GM19455 (cell line): Measurements from ENCODE around the gene FGG.

Experiments
- ATAC-seq: cut with Tn5 transposase; IDR thresholded peaks from one replicate; pipeline ENCODE4 v1.9.1; 2021; ENCODE audit not compliant: unreplicated experiment

FGG gene

DNA sequence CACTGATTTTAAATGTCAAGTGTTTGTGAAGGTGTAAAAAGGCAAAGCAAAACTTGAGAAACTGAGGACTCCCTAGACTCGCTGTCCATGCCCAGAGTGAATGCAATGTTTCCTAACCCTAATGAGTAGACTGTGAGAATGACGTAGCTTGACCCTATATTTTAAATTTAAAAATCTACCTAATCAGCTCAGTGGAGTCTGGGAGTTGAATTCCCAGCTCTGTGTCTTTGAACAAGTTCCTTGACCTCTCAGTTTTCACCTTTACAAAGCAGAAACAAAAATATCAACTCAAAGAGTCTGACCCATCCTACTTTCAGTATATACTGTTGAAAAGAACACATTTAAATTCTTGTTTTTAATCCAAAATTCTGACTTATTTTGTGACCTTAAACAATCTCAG, 24.3 kb downstream of the FGG start:
- no peak for ATAC-seq

DNA sequence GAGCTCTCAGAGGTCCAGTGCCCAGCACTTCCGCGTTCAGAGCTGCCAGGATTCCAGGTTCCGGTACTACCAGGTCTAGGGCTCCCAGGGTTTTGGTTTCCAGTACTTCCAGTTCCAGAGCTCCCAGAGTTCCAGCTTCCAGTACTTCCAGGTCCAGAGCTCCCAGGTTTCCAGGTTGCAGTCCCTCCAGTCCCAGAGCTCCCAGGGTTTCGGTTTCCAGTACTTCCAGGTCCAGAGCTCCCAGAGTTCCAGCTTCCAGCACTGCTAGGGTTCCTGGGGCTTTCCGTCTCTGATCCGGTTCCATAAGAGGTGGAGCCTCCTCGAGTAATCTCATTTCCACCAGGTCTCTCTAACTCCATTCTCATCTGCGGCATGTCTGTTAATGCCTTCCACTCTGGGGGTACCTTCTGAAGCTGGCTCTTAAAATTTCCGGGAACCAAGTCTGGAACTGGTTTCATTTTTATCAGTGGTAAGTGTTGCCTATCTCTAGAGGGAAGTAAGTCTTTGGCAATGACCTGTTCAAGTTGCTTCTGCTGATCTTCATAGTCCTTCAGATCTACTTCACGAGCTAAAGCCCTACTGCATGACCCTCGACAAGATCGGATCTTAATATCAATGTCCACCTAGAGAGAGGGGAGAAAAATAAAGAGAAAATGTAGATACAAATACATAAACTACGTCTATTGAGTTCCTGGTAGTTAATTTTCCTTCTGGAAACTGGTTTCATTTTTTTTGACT, 26.0 kb downstream of the FGG start:
- ATAC-seq: no peak

DNA sequence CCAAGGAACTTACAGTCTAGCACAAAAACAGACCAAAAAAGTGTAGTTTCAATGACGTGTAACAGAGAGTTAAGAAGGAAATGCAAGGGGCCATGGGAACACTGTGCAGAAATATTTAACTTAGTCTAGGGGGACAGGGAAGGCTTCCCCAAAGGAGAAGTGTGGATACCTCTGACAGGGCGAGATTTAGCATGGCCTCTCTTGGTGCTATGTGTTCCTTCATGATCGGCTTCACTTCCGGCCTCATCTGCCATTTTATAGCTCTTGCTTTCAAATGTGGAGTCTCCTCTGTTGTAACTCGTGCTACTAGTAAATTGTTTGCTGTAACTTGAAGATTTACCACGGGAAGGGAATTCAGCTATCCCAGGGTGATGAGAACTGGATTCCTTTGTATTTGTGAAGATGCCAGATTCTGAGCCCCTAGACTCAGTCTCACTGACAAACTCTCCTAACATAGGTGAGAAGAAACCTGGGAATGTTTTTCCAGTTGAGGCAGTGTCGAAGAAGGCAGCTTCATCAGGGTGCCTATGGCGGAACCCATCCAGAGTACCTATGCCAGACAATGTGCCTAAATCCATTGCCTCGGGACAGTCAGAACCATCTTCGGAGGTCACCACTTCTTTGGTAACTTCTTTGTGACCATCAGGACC, 27.0 kb downstream of the FGG start:
- ATAC-seq: no peak

DNA sequence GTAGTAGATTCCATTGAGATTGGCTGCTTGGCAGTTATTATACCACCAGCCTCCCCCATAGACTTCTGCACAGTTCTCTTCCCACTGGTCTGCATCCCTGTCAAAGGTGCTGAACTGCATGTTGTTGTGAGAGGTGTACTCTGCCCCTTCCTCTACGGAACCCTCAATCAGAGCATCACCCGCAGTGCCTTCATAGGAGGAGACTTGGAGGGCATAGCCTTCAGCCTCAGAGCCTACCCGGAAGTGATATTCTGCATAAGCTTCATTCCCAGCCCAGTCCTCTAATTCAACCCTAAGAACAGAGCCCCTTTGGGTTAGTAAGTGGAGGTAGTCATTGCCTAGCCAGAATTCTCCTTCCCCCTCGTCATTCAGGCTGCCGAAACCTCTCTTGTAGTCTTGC, 28.2 kb downstream of the FGG start:
- ATAC-seq: no peak

DNA sequence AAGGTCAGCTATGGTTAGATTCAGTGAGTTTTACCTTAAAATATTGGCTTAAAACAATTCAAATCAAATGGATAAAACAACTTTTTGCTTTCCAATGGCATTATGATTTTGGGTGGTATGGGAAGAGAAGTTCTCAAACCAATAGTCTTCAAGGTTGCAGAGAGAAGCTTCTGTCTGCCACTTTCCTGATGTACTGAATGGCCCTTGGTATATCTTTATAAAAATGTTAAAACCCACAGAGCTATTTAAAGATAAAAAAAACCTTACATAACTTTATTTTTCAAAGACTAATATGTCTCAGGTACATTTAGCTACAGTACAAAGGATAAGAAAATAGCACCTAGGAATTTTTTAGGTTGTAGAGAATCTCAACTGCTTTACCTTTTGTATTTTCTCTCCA, 28.8 kb downstream of the FGG start:
- ATAC-seq: no peak

DNA sequence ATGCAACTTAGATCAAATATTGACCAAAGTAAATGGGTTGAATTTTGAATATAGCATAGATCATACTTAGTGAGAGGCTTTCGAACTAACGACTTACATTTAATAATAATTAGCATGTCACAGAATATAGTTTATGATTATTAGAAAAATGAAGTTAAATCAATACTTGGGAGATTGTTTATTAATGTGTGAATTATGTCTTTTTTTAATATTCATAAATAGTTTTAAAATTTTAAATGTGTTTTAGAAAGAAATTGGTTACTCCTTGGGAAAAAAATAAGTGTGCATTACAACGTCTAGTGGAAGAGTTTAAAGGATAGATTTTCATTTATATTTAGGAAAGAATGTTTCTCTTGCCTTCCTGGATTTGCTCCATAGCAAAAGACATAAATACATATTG, 29.2 kb downstream of the FGG start:
- ATAC-seq: no peak

DNA sequence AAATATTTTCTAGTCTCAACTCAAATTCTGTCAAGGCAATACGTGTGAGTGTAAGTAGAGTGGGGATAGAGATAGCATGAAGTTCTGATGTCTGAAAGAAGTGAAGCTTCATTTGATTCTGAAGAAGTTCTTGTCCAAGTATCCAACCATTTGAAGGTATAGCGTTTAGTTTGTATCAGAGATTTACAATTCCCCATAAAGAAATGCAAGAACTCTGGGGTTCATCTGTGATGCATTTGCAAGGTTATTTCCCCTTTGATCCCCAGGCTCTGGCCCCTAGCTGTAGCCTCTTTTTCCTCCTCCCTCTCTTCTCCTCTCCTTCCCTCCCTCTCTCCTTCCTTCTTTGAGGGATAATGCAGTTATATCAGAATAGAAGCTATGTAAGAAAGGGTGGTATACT, 29.7 kb downstream of the FGG start:
- ATAC-seq: no peak

DNA sequence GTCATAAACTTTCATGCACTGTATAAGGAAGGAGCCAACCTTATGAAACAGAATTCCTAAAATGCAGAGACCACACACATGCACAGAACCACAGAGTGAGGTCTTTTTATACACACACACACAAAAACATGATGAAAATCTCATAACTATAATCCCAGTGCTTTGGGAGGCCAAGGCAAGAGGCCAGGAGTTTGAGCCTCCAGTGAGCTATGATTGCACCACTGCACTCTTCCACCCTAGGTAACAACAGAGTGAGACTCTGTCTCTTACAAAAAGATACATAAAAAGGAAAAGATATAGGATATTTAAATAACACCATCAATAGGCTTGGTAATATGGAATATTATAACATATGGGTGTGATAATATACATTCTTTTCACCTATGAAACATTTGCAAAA, 32.5 kb downstream of the FGG start:
- ATAC-seq: no peak

DNA sequence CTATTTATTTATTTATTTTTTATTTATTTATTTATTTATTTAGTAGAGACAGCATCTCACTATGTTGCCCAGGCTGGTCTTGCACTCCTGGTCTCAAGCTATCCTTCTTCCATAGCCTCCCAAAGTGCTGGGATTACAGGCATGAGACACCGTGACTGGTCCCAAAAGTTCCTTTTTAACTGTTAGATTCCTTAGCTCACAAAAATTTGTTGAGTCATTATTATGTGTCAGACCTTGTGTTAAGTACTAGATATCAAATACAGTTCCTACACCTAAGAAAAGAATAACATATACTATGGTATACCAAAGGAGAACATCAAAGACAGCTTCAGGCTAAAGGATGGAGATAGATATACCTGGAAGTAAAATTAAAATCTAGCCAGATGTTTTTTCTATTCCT, 33.5 kb downstream of the FGG start:
- no peak for ATAC-seq

DNA sequence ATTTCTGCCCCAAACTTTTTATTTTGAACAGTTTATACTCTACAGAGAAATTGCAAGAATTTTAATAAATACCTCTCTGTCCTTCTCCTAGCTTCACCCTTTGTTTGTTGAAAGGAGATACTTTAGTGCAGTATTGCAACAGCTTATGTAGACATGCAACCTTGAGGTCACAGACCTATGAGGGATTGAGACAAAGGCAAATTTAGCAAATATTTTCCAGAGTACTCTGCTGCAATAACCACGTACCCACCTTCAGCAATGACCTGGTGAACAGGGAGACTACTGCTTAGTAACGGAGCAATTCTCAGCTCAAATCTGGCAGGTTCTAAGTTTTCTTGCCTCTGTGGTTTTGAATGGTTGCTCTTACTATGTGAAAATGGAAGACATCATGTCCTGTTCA, 35.1 kb downstream of the FGG start:
- ATAC-seq: no peak

DNA sequence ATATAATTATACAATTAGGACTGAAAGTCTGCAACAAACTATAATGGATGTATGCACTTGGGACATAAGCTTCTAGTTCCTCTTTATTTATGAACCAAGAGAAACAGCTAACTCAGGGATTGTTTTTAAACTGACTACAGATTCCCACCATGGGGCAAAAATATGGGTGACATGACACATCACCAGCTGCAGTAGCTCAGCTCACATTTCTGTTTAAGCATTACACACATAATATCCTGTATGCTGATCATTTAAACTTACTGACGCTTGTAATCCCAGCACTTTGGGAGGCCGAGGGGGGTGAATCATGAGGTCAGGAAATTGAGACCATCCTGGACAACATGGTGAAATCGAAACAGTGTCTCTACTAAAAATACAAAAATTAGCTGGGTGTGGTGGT, 38.1 kb downstream of the FGG start:
- no peak for ATAC-seq

DNA sequence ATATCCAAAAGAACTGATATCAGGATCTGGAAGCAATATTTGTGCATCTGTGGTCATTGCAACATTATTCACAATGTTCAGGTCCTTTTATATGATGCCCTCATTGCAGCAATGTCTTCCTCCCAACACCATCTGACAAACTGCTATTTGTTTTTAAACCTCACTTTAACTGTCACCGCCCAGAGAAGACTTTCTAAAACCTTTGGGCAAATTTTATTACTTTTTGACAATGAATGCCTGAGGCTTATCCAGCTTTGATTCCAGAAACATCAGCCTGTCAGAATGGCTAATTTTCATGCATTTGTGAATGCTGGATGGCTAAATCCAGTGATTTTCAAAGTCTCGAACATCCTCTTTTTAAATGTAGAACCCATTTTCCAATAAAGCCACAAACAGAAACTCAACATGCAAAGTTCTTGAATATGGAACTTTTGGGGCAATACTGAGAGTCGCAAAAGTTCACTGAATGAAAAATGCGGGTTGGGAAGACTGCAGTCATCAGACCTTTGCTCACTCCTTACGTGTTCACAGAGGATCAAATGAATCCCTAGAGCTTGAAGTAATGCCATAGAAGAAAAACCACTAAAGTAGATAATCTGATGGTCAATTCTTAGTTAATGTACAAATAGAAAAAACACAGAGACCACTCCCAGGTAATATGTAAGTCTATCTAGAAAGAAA, 39.1 kb downstream of the FGG start:
- no peak for ATAC-seq

DNA sequence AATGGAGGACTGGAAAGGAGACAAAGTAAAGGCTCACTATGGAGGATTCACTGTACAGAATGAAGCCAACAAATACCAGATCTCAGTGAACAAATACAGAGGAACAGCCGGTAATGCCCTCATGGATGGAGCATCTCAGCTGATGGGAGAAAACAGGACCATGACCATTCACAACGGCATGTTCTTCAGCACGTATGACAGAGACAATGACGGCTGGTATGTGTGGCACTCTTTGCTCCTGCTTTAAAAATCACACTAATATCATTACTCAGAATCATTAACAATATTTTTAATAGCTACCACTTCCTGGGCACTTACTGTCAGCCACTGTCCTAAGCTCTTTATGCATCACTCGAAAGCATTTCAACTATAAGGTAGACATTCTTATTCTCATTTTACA, 42.9 kb downstream of the FGG start:
- ATAC-seq: no peak

DNA sequence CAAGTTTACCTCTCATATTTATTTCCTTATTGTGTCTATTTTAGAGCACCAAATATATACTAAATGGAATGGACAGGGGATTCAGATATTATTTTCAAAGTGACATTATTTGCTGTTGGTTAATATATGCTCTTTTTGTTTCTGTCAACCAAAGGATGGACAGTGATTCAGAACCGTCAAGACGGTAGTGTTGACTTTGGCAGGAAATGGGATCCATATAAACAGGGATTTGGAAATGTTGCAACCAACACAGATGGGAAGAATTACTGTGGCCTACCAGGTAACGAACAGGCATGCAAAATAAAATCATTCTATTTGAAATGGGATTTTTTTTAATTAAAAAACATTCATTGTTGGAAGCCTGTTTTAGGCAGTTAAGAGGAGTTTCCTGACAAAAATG, 43.4 kb downstream of the FGG start:
- no peak for ATAC-seq

DNA sequence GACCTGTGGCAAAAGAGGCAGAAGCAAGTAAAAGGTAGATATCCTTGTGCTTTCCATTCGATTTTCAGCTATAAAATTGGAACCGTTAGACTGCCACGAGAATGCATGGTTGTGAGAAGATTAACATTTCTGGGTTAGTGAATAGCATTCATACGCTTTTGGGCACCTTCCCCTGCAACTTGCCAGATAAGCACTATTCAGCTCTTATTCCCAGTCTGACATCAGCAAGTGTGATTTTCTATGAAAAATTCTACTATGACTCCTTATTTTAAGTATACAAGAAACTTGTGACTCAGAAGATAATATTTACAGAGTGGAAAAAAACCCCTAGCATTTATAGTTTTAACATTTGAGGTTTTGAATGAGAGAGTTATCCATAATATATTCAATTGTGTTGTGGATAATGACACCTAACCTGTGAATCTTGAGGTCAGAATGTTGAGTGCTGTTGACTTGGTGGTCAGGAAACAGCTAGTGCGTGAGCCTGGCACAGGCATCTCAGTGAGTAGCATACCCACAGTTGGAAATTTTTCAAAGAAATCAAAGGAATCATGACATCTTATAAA, 45.7 kb downstream of the FGG start:
- no peak for ATAC-seq

DNA sequence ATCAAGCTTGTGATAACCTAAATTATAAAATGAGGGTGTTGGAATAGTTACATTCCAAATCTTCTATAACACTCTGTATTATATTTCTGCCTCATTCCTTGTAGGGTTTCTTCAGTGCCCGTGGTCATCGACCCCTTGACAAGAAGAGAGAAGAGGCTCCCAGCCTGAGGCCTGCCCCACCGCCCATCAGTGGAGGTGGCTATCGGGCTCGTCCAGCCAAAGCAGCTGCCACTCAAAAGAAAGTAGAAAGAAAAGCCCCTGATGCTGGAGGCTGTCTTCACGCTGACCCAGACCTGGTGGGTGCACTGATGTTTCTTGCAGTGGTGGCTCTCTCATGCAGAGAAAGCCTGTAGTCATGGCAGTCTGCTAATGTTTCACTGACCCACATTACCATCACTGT, 46.8 kb downstream of the FGG start:
- no peak for ATAC-seq

DNA sequence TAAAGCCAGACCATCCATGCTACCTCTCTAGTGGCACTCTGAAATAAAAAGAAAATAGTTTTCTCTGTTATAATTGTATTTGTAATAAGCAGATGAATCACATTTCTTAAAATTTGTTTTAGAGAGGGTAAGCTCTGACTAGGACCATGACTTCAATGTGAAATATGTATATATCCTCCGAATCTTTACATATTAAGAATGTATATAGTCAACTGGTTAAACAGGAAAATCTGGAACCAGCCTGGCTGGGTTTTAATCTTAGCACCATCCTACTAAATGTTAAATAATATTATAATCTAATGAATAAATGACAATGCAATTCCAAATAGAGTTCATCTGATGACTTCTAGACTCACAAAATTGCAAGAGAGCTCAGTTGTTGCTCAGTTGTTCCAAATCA, 48.1 kb downstream of the FGG start:
- no peak for ATAC-seq

DNA sequence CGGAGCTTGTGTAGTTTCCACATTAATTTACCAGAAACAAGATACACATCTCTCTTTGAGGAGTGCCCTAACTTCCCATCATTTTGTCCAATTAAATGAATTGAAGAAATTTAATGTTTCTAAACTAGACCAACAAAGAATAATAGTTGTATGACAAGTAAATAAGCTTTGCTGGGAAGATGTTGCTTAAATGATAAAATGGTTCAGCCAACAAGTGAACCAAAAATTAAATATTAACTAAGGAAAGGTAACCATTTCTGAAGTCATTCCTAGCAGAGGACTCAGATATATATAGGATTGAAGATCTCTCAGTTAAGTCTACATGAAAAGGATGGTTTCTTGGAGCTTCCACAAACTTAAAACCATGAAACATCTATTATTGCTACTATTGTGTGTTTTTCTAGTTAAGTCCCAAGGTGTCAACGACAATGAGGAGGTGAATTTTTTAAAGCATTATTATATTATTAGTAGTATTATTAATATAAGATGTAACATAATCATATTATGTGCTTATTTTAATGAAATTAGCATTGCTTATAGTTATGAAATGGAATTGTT, 49.7 kb downstream of the FGG start, which contains the start of gene FGB:
TSS of gene FGB (plus strand) at position 315 of the 558 bp plus-strand sequence. CDS start at position 323, 8 bp downstream.
- ATAC-seq: no peak

DNA sequence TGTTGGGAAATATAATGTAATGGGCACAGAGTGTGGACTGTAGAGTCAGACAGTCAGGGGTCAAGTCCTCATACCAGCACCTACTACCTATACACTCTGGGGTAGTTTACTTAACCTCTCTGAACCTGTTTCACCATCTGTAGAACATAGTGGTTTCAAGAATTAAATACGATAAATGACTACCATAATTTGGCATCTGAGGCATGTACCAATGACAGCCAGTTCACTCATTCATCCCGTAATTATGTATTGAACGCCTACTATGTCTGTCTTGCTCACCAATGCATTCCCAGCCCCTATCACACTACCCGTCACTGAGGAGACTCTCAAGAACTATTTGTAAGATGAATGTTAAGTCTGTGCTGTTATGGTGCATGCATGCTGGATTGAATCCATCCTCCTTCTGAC, 51.6 kb downstream of the FGG start:
- ATAC-seq: no peak

DNA sequence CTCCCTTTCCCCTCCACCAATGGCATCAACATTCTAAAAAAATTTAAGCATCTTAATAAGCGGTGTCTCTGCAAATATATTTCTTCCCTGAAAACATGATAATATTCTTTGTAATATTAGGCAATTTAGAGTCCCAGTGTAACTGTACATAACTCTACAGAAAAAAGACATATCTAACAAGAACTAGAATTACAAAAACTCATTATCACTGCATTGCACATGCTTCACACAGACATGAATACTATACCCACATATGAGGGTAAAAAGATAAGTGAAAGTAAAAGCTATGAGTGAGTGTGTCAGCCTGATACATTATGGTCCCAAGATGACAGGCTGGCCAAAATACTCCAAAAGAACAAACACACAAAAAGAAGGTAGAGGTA, 52.0 kb downstream of the FGG start:
- ATAC-seq: no peak

DNA sequence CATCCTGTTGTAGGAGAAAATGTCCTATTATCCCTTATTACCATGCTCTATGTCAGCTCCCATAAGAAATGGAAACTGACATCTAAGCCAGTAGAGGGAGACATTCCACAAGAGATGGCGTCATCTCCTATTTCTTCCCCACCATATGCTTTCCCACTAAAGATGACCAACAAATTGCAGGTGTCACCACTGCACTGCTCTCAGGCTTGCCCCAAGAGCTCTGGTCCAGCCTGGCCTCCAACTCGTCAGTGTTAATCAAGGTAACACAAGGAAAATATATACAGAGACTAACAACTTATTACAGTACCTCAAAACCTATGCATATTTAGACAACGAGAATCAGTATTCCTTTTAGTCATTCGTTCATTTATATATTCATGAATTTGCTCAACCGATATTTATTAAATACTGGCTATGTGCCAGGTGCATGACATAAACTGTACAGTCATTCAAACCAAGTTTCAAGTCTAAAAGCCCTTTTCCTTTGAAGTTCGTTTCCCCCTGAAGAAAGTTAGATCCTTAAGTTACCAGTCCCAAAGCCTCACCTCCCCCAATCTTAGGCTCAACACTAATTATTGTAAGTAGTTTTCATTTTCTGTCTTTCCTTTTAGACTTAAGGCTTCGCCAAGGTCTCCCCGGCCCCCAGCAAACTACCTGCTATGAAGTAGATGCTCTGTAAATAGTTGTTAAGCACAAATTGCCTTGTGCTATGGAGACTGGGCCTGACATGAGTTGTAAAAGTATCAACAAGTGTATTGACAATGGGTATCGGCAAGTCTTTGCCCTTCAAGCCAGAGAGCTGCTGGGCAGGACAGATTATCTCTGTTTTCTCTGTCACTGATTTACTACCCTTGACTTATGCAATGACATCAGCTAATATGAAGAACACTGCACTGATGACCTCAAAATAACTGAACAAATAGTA, 52.7 kb downstream of the FGG start:
- peak; percentile 85 for ATAC-seq
